ENCODE measurements around the gene RAB11FIP5. TPM values are rescaled to one million over a fixed set of nuclear protein-coding genes. Genes with fewer than 3 reads are reported as not detected.

The RAB11FIP5 gene
- total and polyA plus RNA-seq, 2 of the 4 experiments (the other 2 are of a cell fraction) = 21.5 to 34.5 TPM

DNA sequence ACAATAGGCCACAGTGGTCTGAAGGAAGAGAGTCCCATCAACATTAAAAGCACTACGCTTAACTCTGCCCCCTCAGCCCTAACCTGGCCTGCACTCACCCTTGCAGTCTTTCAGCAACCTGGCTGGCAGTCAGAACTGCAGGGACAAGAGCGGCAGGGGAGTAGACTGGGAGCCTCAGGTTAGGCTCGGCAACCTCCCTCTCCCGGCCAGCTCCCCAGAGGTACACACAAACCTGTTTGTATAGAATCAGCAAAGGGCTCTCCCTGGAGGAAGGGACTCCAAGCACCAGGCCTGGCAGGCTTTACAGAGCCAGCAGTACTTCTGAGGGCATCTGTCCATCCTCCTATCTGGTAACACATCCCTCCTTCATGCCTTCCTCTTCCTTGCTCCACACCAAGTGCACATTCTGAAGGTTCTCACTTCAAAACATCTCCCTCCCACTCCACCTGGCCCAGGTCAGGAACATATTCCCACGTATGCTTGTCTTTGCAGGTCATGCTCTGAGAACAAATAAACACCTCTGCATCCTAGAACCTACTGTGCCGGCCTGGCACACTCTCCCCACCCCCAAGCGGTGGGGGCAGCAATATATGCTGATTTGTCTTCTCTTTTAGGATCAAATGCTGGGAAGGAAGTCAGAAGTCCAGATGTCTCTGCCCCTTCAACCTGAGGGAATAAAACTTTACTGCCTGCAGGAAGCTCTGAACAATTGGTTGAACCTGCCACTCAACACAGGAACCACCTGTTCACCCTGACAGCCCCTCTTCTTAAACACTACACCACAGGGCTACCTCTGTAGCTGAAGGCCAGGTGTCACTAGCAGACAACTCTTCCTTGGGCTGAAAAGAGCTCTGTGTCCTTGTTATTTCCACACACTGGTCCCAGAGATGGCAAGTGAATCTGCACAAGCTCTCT lies 28.6 kb downstream of the RAB11FIP5 start:
- BruUV-seq (replicated peaks) = no TSS peak
- POLR2A ChIA-PET (ENCODE audit: unreplicated experiment) = no interaction called here
- H3K4ac ChIP-seq (ENCODE audit: low read depth, low read length) = no peak overlapping the region
- H3K27ac ChIP-seq (ENCODE audit: insufficient read depth, low read length) = no peak overlapping the region
- H3K23ac ChIP-seq (ENCODE audit: low read depth, low read length) = no peak overlapping the region
- H3K79me1 ChIP-seq (ENCODE audit: low read depth in 1 of 2, low read length in 2 of 2) = peaks cover 30 to 89% of the 10 kb centered on the region in 2 experiments
- no peak overlapping the region for H2BK5ac ChIP-seq (ENCODE audit: low read depth, low read length, poor library complexity, severe bottlenecking)
- peaks cover 13% of the 10 kb centered on the region for H3K9me1 ChIP-seq (ENCODE audit: insufficient read depth, low read length)
- no peak overlapping the region for H2AFZ ChIP-seq (replicated peaks; ENCODE audit: low read length, poor library complexity)
- H3K4me1 ChIP-seq (ENCODE audit: control insufficient read depth, insufficient read depth, low read length) = peaks cover 22% of the 10 kb centered on the region
- no peak overlapping the region for H4K91ac ChIP-seq (ENCODE audit: insufficient read depth, low read depth, low read length)
- H2AK5ac ChIP-seq (ENCODE audit: low read depth, low read length) = no peak overlapping the region
- H3K9ac ChIP-seq (ENCODE audit: low read depth, low read length) = no peak overlapping the region
- no peak overlapping the region for H2BK120ac ChIP-seq (ENCODE audit: low read depth, low read length)
- H3K36me3 ChIP-seq (ENCODE audit: control insufficient read depth, insufficient read depth, low read length) = peaks cover 55% of the 10 kb centered on the region
- DNase-seq = no peak
- H3K4me3 ChIP-seq (ENCODE audit: insufficient read depth, low read depth, low read length) = no peak overlapping the region
- CTCF ChIA-PET = interaction anchor here (0.6 to 3.8 kb wide), 2 partner anchors 43 to 72 kb away, joined by 3 to 31 read pairs; no protein-coding TSS in a partner anchor
- H4K5ac ChIP-seq (ENCODE audit: low read depth, low read length) = no peak overlapping the region
- intact Hi-C loops (cut with micrococcal nuclease) = loop anchor here (2.0 kb wide), 2 partner anchors 129 to 191 kb away; no protein-coding TSS in a partner anchor
- H2BK15ac ChIP-seq (ENCODE audit: low read depth, low read length) = no peak overlapping the region
- no peak overlapping the region for H4K8ac ChIP-seq (ENCODE audit: low read depth in 2 of 2, low read length in 2 of 2)
- 100% methylated on average over 1 of the region's 7 CpGs; no CpG with 5 or more reads in 1 of the 2 experiments for WGBS, 2 experiments (ENCODE audit: extremely low coverage in 2 of 2, insufficient read length in 1 of 2)
- no peak for ATAC-seq (ENCODE audit: low read depth)
- peak overlapping the region; percentile 52; the same call in 1 of the 2 replicates for H3K56ac ChIP-seq (ENCODE audit: extremely low read depth, insufficient read depth, low read length)
- no peak overlapping the region for H3K18ac ChIP-seq (ENCODE audit: low read depth, low read length)
- H3K4me2 ChIP-seq (ENCODE audit: low read depth, low read length) = no peak overlapping the region
- no peak overlapping the region for H3K14ac ChIP-seq (replicated peaks; ENCODE audit: low read depth, low read length)
- dilution Hi-C loops (cut with HindIII; ENCODE audit: low sequenced_read_pairs, unreplicated experiment) = no loop called here
- in situ Hi-C loops (cut with MboI; ENCODE audit: low sequenced_read_pairs) = no loop called here
- H4K20me1 ChIP-seq (ENCODE audit: insufficient read depth, low read length) = peaks cover 66% of the 10 kb centered on the region
- no peaks in the 10 kb centered on the region for H3K27me3 ChIP-seq (ENCODE audit: control insufficient read depth, insufficient read depth, low read length)
- H2BK20ac ChIP-seq (ENCODE audit: low read depth, low read length) = no peak overlapping the region
- no peak overlapping the region for H2AK9ac ChIP-seq (replicated peaks; ENCODE audit: low read depth, low read length, poor library complexity)
- H3K9me3 ChIP-seq (ENCODE audit: control insufficient read depth, insufficient read depth, low read length) = no peaks in the 10 kb centered on the region
- TF ChIP-seq NFE2L2 (IDR thresholded peaks at IDR 0.05; ENCODE audit: low read depth, low read length) (no peak), SMC3 (IDR thresholded peaks at IDR 0.05; ENCODE audit: low read depth, low read length) (no peak), RCOR1 (IDR thresholded peaks at IDR 0.05; ENCODE audit: insufficient replicate concordance, low read length) (no peak), POLR2A (IDR thresholded peaks at IDR 0.05; ENCODE audit: low read depth, low read length) (no peak), CHD1 (IDR thresholded peaks at IDR 0.05; ENCODE audit: low read depth, low read length) (no peak), RFX5 (IDR thresholded peaks at IDR 0.05; ENCODE audit: low read depth, low read length) (no peak), MXI1 (IDR thresholded peaks at IDR 0.05; ENCODE audit: borderline replicate concordance, low read depth, low read length) (no peak), BHLHE40 (IDR thresholded peaks at IDR 0.05; ENCODE audit: low read depth, low read length) (no peak), USF2 (IDR thresholded peaks at IDR 0.05; ENCODE audit: low read depth, low read length) (no peak), ELK1 (IDR thresholded peaks at IDR 0.05; ENCODE audit: borderline replicate concordance, low read depth, low read length) (no peak), FOS (IDR thresholded peaks at IDR 0.05; ENCODE audit: low read depth, low read length) (no peak), MAFK (IDR thresholded peaks at IDR 0.05; ENCODE audit: low read depth, low read length) (no peak), MAZ (IDR thresholded peaks at IDR 0.05; ENCODE audit: borderline replicate concordance, low read depth, low read length) (no peak)
- TF ChIP-seq, protein P1, sequence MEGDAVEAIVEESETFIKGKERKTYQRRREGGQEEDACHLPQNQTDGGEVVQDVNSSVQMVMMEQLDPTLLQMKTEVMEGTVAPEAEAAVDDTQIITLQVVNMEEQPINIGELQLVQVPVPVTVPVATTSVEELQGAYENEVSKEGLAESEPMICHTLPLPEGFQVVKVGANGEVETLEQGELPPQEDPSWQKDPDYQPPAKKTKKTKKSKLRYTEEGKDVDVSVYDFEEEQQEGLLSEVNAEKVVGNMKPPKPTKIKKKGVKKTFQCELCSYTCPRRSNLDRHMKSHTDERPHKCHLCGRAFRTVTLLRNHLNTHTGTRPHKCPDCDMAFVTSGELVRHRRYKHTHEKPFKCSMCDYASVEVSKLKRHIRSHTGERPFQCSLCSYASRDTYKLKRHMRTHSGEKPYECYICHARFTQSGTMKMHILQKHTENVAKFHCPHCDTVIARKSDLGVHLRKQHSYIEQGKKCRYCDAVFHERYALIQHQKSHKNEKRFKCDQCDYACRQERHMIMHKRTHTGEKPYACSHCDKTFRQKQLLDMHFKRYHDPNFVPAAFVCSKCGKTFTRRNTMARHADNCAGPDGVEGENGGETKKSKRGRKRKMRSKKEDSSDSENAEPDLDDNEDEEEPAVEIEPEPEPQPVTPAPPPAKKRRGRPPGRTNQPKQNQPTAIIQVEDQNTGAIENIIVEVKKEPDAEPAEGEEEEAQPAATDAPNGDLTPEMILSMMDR (conservative IDR thresholded peaks at IDR 0.05; ENCODE audit: low read depth, low read length) = no peak
